HG03521 (cell line): Measurements from ENCODE around the gene RNF225.
"Not testable (repeated sequence)": the region's sequence is repeated elsewhere in the genome, so short reads cannot be mapped to it uniquely, and the experiment has no call there.

Experiments
- ATAC-seq: cut with Tn5 transposase; IDR thresholded peaks from one replicate; pipeline ENCODE4 v1.9.1; 2021; ENCODE audit warnings: mild to moderate bottlenecking, moderate library complexity; ENCODE audit not compliant: unreplicated experiment

Gene RNF225

DNA sequence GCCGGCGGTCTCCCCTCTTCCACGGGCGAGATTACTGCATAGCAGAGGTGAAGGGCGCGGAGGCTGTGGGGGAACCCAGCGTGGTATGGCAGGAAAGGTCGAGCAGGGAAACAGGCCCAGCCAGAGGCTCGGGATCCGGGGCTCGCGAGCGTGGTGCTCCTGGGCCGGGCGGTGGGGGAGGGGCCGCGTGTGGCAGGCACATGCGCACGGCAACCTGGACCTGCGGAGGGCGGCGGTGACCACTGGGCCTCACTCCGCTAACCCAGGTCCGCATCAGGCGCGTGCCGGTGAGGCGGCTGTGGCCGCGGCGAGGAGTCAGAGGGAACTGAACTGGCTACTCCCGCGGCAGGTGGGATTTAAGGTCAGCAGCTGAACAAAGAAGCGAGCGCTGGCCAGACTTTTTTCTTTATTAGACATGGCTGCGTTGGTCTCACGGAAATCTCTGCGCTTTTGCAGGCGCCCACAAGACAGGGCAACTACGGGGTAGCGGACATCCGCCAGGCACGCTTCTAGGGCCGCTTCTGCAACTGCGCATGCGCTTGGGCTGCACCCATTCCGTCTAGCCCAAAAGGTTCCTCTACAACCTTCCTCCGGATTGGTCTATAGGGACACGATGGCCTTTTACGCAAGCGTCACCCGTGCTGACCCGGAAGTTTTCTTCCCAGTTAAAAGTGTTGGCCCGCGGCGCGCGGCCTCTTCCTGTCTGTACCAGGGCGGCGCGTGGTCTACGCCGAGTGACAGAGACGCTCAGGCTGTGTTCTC, 8.7 kb upstream of the RNF225 start, which contains the start of gene RPS5:
RPS5 (plus strand) TSS at position 694 of the 762 bp plus-strand sequence. CDS start 869 bp downstream, outside the sequence.
- ATAC-seq = peak; percentile 82

DNA sequence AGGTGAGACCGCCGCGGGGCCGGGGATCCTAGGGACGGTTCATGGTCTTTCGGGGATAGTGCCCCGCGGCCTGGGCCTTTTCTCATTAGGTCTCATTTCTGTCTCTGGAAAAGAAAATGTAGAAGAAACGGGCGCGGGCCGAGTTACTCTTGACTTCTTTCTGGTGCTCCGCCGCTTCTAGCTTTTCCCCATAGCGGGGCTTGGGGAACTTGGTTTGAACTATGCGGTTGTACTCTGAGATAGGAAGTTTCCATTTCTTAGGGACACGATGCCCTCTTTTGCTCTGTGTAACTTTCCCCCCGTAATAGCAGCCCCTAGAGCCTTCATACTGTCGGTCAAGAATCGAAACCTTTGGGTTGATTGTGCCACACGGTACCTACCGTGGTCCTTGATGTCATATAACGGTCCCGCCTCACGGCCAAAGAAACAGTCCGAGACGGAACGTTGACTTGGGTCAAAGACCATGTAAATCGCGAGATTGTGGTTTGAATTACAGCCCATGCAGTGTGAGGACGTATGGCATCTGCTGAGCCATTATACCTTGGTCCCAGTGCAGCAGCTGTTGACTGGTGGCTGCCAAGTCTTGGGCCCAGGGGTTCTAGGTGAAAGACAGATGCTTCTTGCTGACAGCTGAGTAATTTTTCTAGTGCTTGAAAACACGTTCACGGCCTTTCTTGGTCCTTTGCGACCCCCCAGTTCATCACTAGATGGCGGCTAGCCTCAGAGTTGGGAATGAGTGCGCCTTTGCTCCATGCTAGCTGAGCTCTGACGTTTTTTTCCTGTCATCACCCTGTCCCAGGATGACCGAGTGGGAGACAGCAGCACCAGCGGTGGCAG, 7.9 kb upstream of the RNF225 start:
- ATAC-seq = no peak

DNA sequence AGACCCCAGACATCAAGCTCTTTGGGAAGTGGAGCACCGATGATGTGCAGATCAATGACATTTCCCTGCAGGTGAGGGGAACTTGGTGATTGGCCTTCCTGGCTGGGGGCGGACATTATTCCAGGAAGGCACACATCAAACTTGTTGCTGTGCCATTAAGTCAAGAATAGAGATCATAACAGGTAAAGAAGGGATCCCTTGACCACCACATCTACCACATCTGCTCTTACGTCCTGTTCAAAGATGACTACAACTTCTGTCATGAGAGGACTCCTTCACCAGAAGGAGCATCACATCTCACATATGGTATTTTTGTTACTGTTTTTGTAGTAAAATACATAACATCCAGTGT, 7.3 kb upstream of the RNF225 start:
- no peak for ATAC-seq

DNA sequence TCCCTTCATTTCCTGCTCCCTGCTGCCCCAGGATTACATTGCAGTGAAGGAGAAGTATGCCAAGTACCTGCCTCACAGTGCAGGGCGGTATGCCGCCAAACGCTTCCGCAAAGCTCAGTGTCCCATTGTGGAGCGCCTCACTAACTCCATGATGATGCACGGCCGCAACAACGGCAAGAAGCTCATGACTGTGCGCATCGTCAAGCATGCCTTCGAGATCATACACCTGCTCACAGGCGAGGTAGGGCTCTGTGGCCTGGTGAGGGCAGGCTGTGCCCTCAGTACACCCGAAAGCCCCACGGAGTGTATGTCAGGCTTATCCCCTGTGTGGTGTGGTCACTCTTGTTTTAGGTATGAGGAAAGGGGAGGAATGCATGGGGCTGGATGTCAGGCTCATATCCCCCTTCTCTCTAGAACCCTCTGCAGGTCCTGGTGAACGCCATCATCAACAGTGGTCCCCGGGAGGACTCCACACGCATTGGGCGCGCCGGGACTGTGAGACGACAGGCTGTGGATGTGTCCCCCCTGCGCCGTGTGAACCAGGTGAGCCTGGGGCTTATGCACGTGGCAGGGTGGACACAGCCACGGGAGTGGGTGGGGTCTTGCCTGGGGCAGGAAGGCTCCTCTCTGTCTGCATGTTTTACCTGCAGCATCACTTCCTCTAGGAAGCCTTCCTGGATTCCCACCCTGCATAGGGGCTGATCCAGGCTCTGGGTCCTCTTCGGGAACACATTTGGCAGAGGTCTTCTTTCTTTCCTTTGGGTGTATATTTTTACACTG, 2.3 kb upstream of the RNF225 start:
- no peak for ATAC-seq

DNA sequence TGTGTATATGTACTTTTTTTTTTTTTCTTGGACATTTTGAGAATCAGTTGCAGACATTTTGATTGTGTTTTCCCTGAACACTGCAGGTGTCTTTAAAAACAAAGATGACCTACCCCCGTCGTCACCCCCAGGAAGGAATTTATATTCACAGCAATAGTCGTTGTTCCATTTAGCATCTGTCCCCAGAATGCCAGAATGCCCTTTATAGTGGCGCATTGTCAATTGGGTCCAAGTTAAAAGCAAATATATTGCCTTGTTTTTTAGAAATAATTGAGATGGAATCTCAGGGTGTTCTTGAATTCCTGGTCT, 1.8 kb upstream of the RNF225 start:
- ATAC-seq = no peak

DNA sequence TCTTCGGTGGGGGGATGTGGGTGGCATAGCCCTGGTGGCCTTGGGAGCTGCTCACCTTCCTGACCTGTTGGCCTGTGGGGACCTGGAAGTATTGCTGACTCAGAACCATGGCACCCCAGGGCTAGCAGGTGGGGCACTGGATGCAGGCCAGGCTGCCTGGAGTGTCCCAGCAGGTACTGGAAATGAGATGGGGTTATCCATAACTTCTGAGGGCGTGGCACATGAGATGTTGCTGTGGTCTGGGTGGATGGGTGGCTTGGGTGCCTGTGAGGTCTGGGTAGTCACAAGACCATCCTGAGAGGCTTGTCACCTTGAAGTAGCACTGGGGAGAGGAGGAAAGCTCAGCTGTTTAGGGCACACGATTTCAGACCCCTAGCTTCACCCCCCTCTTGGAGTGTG, 636 bp upstream of the RNF225 start:
- ATAC-seq = no peak

DNA sequence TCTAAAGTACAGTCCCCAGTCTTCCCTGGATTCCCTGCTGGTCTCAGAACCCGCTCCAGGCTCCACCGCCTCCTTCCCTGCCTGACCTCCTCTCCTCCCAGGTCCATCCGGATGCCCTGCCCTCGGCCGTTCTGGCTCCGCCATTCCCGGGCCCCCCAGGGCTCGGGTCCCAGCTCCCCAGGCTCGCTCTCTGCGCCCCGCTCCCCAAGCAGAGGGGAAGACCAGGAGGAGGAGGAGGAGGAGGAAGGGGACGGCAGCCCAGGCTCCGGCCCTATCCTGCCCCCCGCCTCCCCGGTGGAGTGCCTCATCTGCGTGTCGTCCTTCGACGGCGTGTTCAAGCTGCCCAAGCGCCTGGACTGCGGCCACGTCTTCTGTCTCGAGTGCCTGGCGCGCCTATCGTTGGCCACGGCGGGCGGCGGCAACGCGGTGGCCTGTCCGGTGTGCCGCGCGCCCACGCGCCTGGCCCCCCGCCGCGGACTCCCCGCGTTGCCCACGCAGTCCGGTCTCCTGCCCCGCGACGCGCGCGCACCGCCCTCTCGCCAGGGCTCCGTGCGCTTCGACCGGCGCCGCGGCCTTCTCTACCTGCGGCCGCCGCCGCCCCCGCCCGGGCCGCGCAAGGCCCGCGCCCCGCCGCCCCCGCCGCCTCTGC, 647 bp downstream of the RNF225 start:
- no peak for ATAC-seq

DNA sequence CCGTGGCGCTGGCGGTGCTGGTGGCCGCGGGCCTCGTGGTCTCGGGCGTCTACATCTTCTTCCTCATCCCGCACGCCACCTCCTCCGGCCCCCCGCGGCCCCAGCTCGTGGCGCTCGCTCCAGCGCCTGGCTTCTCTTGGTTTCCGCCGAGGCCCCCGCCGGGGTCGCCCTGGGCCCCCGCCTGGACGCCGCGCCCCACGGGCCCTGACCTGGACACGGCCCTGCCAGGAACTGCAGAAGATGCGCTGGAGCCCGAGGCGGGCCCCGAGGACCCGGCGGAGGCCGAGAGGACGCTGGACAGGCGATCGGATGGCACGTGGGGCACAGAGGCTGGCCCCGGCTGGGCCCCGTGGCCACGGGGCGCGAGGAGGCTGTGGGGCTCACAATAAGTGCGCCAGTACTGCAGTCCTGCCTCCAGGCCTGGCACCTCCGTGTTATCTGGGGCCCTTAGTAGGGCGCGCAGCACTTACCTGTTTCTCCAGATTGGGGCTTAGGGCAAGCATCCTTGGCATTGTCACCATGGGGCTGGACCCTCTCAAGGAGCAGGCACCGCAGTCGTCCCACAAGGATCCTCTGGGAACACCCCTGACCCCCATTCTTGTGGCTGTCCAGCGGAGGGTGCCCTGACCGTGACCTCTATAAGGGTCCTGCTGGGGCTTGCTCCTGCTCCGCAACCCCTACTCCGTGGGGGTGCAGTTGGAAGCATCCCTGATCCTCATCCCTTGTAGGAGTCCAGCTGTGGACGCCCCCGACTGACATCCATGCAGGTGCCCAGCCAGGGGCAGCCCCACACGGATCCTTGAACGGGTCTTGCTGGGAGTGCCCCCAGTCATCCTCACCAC, 1.5 kb downstream of the RNF225 start:
- ATAC-seq = no peak

DNA sequence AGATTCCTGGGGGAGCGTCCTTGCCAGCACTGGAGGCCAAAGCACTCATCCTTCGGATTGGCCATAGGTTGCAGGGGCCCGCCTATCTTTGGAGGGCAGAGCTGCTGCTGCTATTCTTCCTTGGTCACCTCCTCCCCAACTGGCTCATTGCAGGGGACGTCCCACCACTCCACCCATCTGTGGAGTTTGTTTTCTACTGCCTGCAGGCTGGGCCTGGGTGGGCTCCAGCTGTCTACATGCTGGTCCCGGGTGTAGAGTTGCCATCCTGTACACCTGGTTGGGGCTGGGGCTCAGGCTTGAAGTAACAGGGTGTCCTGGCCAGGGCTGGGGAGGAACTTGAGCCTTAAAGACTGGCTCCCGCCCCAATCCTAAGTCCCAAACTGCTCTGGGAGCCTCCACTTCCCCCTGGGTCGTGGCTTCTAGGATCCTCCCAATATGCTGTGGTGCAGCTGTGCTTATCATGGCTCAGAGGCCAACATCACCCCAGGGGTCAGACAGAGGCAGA, 2.1 kb downstream of the RNF225 start:
- ATAC-seq = no peak

DNA sequence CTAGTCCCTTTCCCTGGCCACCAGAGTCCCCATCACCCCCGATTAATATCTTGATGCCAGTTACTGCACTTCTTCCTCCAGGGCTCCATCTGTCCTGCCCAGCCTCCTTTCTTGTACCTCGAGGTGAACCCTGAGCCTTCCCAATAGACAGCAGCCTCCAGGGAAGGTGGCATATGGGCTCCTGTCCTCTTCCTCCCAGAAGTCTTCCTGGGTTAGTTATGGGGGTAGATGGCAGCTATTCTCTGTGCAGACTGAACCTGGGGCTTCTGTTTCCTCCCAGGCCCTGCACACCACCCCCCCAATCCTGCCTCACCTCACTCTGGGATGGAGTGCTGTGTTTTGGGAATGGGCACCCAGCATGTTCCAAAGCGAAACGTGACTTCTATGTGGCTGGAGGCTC, 2.6 kb downstream of the RNF225 start:
- ATAC-seq = no peak

DNA sequence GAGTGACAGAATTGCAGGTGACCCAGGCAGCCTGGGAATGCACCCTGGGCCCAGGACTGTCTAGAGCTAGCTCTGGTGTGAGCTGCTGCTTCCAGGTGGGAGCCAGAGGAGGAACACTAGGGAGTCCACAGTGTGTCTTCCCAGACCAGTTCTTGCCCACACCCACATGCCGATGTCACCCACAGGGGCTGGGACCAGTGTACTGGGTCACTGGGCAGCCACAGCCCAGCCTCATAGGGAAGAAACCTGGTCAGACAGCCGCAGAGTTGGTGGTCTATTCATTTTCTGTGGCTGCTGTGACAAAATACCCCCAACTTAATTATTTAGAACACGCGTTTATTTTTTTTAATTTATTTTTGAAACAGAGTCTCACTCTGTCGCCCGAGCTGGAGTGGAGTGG, 3.1 kb downstream of the RNF225 start:
- ATAC-seq = no peak

DNA sequence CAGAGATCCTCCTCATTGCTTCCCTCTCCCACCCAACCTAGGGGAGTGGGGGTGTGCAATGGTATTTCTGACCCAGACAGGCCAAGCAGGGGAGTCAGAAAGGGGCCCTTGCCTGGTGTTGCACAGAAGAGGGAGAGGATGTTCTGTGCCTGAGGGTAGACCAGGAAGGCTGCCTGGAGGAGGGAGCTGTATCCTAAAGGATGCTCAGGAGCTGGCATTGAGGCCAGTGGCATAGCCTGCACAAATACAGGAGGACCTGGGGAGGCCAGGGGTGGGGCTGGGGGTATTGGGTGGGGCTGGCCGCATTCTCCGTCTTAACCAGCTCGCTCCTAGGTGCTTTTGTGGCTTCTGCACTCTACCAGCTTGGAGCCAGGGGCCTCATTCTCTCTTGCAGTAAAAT, 4.4 kb downstream of the RNF225 start:
- no peak for ATAC-seq

DNA sequence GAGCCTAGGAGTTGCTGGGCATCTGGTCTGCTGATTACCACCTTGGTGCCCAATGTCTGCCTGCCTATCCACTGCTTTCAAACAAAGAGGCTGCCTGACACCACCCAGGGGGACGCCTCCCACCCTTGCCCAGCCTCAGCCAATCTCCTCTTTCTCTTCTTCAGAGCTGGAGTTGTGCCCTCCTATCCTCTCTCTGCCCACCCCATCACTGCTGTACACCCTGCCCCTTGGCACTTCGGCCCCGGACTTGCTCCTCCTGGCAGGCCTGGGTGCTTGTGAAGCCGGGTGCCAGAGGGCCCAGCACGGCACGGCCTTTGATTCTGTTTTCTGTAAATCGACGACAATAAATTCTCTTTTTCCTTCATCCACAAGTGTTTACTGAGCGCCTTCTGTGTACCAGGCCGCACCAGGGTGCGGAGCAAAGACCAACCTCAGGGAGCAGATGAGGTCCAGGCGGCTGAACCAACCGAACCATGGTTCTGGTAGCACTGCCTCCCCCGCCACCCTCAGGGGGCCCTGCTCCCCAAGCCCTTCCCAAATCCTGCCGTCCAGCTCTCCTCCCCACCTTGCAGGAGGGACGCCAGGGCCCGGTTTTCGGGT, 5.0 kb downstream of the RNF225 start:
- ATAC-seq = no peak

DNA sequence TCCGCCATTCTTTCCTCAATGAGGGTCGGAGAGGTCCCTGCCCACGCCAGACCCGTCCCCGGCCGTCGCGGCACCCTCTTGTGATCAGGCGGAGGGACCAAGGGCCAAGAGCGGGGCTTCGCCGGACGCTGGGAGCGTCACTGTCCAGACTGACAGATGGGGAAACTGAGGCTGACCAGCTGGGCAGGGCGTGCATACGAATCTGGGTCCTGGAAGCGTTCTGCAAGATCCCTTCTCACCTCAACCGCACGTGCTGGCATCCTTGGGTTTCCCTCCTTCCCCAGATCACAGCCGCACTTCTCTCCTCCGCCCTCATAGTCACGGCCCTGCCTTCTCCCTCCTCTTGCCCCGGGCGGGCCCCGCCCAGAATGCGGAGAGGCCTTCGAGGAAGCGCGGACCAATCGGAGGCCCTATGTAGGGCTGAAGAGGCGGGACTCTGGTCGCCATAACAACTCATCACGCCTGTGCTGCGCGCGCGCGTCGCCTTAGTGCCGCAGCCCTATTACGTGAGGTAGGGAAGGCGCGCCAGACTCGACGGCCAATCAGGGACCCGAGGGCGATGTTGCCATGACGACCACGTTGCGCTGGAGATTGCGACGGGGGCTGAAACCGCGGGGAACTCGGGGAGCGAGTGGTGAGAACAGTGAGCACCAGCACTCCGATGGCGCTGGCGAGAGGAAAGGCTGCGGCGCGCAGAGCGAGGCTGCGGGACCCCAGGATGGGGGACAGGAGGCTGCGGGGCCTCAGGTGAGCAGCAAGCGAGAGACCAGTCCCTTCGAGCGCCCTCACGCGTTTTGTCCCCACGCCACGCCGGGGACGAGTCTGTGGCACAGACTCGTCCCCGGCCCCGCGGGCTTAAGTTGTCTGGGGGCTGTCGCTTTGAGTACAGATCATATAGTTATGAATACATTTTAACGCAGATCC, 5.7 kb downstream of the RNF225 start:
- ATAC-seq = peak; percentile 97

DNA sequence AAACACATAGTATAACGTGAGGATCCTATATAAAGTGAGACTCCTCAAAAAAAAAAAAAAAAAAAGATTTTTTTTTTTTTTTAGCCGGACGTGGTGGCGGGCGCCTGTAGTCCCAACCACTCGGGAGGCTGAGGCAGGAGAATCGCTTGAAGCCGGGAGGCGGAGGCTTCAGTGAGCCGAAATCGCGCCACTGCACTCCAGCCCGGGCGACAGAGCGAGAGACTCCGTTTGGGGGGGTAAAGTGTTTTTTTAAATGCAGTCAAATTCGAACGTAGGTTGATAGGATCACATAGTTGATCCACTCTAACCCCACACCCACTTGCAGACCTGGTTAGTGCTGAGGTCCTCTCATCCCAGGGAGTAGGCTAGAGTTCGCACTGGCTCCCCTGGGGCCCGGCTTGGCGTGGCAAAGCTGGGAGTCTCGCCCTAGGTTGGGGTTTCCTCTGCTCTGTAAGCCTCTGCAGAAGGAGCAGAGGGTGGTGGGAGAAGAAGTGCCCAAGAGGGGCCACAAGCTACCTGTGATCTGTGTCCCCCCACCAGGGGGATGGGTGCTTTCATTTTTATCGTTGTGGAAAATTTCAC, 6.5 kb downstream of the RNF225 start:
- no peak for ATAC-seq

DNA sequence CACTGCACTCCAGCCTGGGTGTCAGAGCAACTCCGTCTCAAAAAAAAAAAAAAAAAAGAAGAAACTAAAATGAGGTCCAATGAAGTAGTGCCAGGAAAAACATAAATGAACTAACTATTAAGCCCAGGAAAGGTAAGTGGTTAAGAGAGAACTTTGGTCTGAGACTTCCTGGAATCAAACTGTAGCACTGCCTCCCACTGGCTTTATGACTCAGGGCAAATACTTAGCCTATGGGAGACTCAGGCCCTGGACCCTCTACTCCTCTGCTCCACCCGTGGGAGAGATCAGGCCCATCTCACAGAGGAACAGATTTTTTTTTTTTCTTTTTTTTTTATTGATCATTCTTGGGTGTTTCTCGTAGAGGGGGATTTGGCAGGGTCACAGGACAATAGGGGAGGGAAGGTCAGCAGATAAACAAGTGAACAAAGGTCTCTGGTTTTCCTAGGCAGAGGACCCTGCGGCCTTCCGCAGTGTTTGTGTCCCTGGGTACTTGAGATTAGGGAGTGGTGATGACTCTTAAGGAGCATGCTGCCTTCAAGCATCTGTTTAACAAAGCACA, 8.5 kb downstream of the RNF225 start:
- ATAC-seq = not testable (repeated sequence)

DNA sequence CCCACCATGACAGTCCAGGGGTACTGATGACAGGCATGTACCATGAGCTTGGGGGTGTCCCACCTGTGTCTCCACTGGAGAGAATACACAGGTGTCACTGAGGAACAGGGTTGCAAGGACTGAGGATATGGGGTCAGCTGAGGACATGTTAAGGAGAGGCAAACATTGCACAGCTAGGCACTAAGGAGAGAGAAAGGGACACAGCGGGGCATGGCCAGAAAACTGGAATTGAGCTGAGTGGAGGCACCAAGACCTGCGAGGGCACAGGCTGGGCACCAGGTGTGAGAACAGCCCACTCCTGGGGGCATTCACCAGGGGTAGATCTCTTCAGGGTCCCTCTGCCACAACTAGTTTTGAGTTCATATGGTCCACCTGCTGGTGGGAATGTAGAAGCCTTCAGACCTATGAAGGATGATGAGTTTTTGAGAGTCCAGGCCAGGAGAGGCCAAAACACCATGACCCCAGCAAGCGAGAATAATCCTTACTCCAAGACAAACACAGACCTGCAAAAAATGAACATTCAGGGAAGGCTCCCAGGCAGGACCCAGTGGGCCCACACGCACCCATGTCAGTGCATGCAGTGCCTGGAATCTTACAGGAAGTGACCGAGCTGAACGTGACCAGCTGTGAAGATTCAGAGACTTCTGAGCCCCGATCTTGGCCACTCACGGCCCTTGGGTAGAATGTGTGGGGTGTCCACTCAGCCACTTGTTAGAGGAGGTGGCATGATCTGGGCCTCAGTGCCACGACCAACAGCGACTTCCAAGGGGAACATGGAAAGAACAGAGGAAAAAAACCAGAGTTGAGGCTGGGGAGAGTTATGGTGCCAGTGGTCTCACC, 11.6 kb downstream of the RNF225 start:
- ATAC-seq = no peak
